AG04450 (cell line): ENCODE data around the gene PEPD. TPM values are rescaled to one million over a fixed set of nuclear protein-coding genes. Genes with fewer than 3 reads are reported as not detected.

Source experiments
- CTCF ChIA-PET: fragments of 300-600, 350-600 bp; formaldehyde crosslinking; extraction: SDS; loops from one replicate; lab custom pipeline; 2022; ENCODE audit warnings: antibody characterized with exemption, inconsistent platforms; lab: Charles Lee
- POLR2A ChIA-PET: fragments of 350-600 bp; formaldehyde crosslinking; extraction: SDS; loops from one replicate; lab custom pipeline; 2021; ENCODE audit warnings: antibody characterized with exemption, inconsistent platforms; lab: Yijun Ruan, JAX
- DNase-seq: peaks from one replicate; pipeline ENCODE4 v3.0.0-alpha.2; 2011; ENCODE audit warnings: low read depth, low spot score
- H3K27ac ChIP-seq: one replicate; pipeline ENCODE4 v1.5.1; 2012; ENCODE audit warnings: low read depth, low read length, control low read depth
- H3K27me3 ChIP-seq: one replicate; pipeline ENCODE4 v1.6.0; 2012; ENCODE audit warnings: low read length; ENCODE audit not compliant: control insufficient read depth, insufficient read depth
- H3K4me3 ChIP-seq: 2 replicates; pipeline ENCODE4 v1.5.1; 2011; ENCODE audit warnings: mild to moderate bottlenecking, low read depth, low read length, control low read depth
- H3K9me3 ChIP-seq: 2 replicates; pipeline ENCODE4 v1.5.1; 2012; ENCODE audit warnings: low read length; ENCODE audit not compliant: control insufficient read depth, insufficient read depth
- CTCF ChIP-seq: IDR thresholded peaks from 2 replicates; pipeline ENCODE4 v1.5.1; 2011; ENCODE audit warnings: low read depth, low read length, control low read depth, inconsistent platforms
- polyA plus RNA-seq: library from polyadenylated mRNA; depleted of rRNA; stranded (reverse); fragments of >200 nt; gene quantifications from 2 replicates; pipeline ENCODE4 v1.2.3, GENCODE V29; 2011

The PEPD gene
- polyA plus RNA-seq, 1 experiment = 67.1 TPM

GRCh38 chr19:33408116-33408515 lies 113.5 kb downstream of the PEPD start:
- Histone ChIP-seq H3K9me3 (no peaks in the 10 kb centered on the region), H3K27ac (no peak overlapping the region), H3K4me3 (no peak overlapping the region), H3K27me3 (no peaks in the 10 kb centered on the region)
- TF ChIP-seq CTCF = no peak
- DNase-seq = no peak
- CTCF ChIA-PET = interaction anchor here (0.5 to 6.3 kb wide), 8 partner anchors 26 to 714 kb away, joined by 3 to 45 read pairs (median 4); no protein-coding TSS in a partner anchor
- POLR2A ChIA-PET = no interaction called here

- Histone ChIP-seq H3K4me3 (no peak overlapping the region), H3K9me3 (no peaks in the 10 kb centered on the region), H3K27ac (no peak overlapping the region), H3K27me3 (no peaks in the 10 kb centered on the region)
- TF ChIP-seq CTCF = no peak
- no peak for DNase-seq
- POLR2A ChIA-PET = no interaction called here
- CTCF ChIA-PET = interaction anchor here (0.5 to 6.3 kb wide), 6 partner anchors 10 to 231 kb away, joined by 3 to 45 read pairs (median 4); no protein-coding TSS in a partner anchor
Observed at GRCh38 chr19:33407716-33408115, 113.9 kb downstream of the PEPD start.

GRCh38 chr19:33407140-33407551 lies 114.4 kb downstream of the PEPD start:
- CTCF ChIA-PET = interaction anchor here (0.7 to 6.3 kb wide), 19 partner anchors 9 to 282 kb away, joined by 3 to 54 read pairs (median 4); no protein-coding TSS in a partner anchor
- no peak for DNase-seq
- no peaks in the 10 kb centered on the region for H3K27me3 ChIP-seq
- no peak for TF ChIP-seq CTCF
- POLR2A ChIA-PET = no interaction called here
- no peaks in the 10 kb centered on the region for H3K9me3 ChIP-seq
- no peak overlapping the region for H3K27ac ChIP-seq
- no peak overlapping the region for H3K4me3 ChIP-seq

GRCh38 chr19:33406521-33407139 lies 115.0 kb downstream of the PEPD start:
- no peak overlapping the region for H3K27ac ChIP-seq
- no peaks in the 10 kb centered on the region for H3K9me3 ChIP-seq
- CTCF ChIA-PET = interaction anchor here (0.6 to 6.3 kb wide), 24 partner anchors 9 to 281 kb away, joined by 3 to 54 read pairs (median 4); no protein-coding TSS in a partner anchor
- DNase-seq = no peak
- TF ChIP-seq CTCF = peak; percentile 88
- POLR2A ChIA-PET = no interaction called here
- no peaks in the 10 kb centered on the region for H3K27me3 ChIP-seq
- H3K4me3 ChIP-seq = no peak overlapping the region

GRCh38 chr19:33405553-33406461 lies 115.8 kb downstream of the PEPD start:
- Histone ChIP-seq H3K4me3 (no peak overlapping the region), H3K27me3 (no peaks in the 10 kb centered on the region), H3K9me3 (no peaks in the 10 kb centered on the region), H3K27ac (no peak overlapping the region)
- ChIA-PET CTCF (interaction anchor here (0.6 to 6.3 kb wide), 21 partner anchors 8 to 221 kb away, joined by 3 to 54 read pairs (median 4); no protein-coding TSS in a partner anchor), POLR2A (no interaction called here)
- DNase-seq = no peak
- TF ChIP-seq CTCF = no peak
